ENCODE measurements around the gene SUMF1.

The SUMF1 gene

GRCh38 chr3:4501437-4501836 is 34.4 kb upstream of the SUMF1 start:
- ChIA-PET CTCF (no interaction called here), POLR2A (interaction anchor here (0.7 kb wide), 1 partner anchor 8 kb away, joined by 3 read pairs; the partner anchor contains the start of gene ITPR1)
- TF ChIP-seq CTCF (IDR thresholded peaks at IDR 0.05; ENCODE audit: insufficient read depth, low read length, missing control alignments), result no peak
- no peak for DNase-seq (ENCODE audit: low read depth, low spot score)
- no peak overlapping the region for H3K4me3 ChIP-seq (ENCODE audit: low read depth, low read length)

- CTCF ChIA-PET, result no interaction called here
- POLR2A ChIA-PET, result no interaction called here
- DNase-seq (ENCODE audit: low read depth, low spot score), result no peak
- H3K4me3 ChIP-seq (ENCODE audit: low read depth, low read length), result no peak overlapping the region
- no peak for TF ChIP-seq CTCF (IDR thresholded peaks at IDR 0.05; ENCODE audit: insufficient read depth, low read length, missing control alignments)
Measured at GRCh38 chr3:4498446-4498845, 31.4 kb upstream of the SUMF1 start.

- H3K4me3 ChIP-seq (ENCODE audit: low read depth, low read length), result no peak overlapping the region
- CTCF ChIA-PET, result no interaction called here
- no peak for TF ChIP-seq CTCF (IDR thresholded peaks at IDR 0.05; ENCODE audit: insufficient read depth, low read length, missing control alignments)
- DNase-seq (ENCODE audit: low read depth, low spot score), result no peak
- POLR2A ChIA-PET, result no interaction called here
Measured at GRCh38 chr3:4497843-4498324, 30.8 kb upstream of the SUMF1 start.

DNA sequence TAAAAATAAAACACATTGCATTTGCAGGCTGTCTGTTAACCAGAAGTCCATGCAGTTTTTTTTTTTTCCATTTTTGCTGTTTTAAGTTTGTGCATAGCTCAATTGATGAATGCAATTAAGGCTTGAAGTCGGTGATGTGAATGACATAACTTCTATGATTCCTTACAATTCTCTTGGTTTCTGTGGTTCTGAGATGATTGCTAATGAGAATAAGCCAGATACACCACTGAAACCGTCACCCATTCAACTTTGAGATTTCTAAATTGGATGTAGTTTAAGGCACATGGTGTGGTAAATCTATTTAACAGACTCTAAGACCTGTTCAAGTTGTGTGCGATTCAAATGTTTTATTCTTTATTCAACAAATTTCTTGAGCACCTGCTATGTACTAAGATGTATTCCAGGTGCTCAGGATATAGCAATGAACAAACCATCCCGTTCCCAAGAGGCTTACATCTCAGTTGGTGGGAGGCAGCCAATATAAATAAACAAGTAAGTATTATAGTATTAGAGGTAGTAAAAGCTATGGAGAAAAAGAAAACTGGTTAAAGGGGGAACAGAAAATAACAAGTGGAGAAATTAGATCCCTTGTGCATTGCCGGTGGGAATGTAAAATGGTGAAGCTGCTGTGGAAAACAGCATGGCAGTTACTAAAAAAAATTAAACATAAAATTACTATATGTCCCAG is 30.1 kb upstream of the SUMF1 start:
- TF ChIP-seq CTCF (IDR thresholded peaks at IDR 0.05; ENCODE audit: insufficient read depth, low read length, missing control alignments), result no peak
- H3K4me3 ChIP-seq (ENCODE audit: low read depth, low read length), result no peak overlapping the region
- ChIA-PET CTCF (no interaction called here), POLR2A (no interaction called here)
- no peak for DNase-seq (ENCODE audit: low read depth, low spot score)

DNA sequence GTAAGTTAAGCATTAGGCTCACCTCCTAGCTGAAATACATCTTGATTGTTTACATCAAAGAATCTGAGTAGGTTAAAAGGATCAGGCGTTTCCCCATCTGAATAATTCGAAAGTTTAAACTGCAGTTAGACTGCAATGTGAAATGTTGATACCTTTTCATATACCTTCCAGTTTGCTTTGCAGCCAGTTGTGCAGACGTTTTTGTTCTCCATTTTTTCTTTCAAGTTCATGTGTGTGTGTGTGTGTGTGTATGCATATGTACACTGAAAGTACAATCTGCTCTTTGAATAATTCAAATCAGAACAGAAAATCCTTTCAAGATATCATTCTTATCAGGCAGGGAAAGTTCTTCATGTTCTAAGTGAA is 29.0 kb upstream of the SUMF1 start:
- ChIA-PET CTCF (interaction anchor here (1.1 kb wide), 1 partner anchor 137 kb away, joined by 3 read pairs; no protein-coding TSS in a partner anchor), POLR2A (no interaction called here)
- no peak overlapping the region for H3K4me3 ChIP-seq (ENCODE audit: low read depth, low read length)
- no peak for DNase-seq (ENCODE audit: low read depth, low spot score)
- no peak for TF ChIP-seq CTCF (IDR thresholded peaks at IDR 0.05; ENCODE audit: insufficient read depth, low read length, missing control alignments)

DNA sequence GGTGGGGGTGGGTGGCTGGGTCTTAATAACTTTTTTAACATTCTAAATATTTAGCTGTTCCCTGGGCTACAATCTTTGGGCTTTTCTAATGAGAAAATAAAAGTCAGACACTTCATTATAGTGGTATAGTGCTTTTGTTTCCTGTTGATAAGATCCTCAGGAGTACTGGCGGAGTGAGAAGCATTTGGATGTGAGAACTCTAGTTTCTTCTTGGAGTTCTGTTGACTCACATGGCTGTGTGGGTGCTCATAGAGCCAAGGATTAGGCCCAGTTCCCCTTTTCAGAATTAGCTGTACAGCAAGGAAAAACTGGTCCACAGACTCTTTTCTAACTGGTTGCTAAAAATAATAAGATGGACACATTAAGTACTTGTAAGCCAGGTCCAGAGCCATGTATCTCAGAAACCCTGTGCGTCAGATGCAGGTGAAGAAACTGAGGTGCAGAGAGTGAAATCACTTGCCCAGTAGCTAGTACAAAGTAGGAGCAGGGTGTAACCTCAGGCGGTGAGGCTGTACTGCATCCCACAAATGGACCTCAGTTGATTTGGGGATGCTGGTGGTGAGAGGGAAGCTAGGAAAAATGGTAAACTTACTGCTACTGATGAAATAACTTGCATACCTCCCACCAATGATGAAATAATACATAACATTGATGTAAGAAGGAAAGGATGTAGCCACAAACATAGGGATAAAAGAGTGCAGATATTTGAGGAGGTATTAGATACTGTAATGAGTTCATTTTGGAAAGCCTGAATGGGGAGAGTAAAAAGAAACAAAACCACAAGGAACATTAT is 28.4 kb upstream of the SUMF1 start:
- POLR2A ChIA-PET, result no interaction called here
- H3K4me3 ChIP-seq (ENCODE audit: low read depth, low read length), result no peak overlapping the region
- CTCF ChIA-PET, result interaction anchor here (1.1 kb wide), 1 partner anchor 138 kb away, joined by 3 read pairs; no protein-coding TSS in a partner anchor

More for the DNA sequence above, 28.4 kb upstream of the SUMF1 start:
- no peak for DNase-seq (ENCODE audit: low read depth, low spot score)
- TF ChIP-seq CTCF (IDR thresholded peaks at IDR 0.05; ENCODE audit: insufficient read depth, low read length, missing control alignments), result no peak
